Pancreas (tissue), 10 donors: ENCODE data around the gene U2AF2. TPM values are rescaled to one million over a fixed set of nuclear protein-coding genes. Genes with fewer than 3 reads are reported as not detected.

Source experiments
- ATAC-seq, 4 donors: fragments of 200-7000 bp; cut with Tn5 transposase; one replicate each; pipeline versions ENCODE4 v1.8.0 to v1.9.1; 2020; ENCODE audit warnings: mild to moderate bottlenecking in 4 of 4, moderate library complexity in 4 of 4
- DNase-seq, 6 donors: peaks; one replicate each; pipeline ENCODE4 v3.0.0-alpha.2; 2020
- FAIRE-seq: peaks from 2 replicates; lab custom pipeline; 2012; peaks lifted over from hg19 to GRCh38; lab: Jason Lieb, UNC
- H3K27ac ChIP-seq, 4 donors: fragments of 200-600 bp; sonication (generic); 1 replicate in 3 of 4; 2 replicates in 1 of 4; pipeline versions ENCODE4 v1.5.0 to v1.8.0; 2020
- H3K27me3 ChIP-seq, 4 donors: fragments of 200-600 bp; one replicate each; pipeline ENCODE4 v1.8.0; 2021
- H3K36me3 ChIP-seq, 3 donors: fragments of 200-600 bp; sonication (generic) in 1 of 3; one replicate each; pipeline versions ENCODE4 v1.5.0 to v1.8.0; 2020 to 2021
- H3K4me1 ChIP-seq, 3 donors: fragments of 200-600 bp; one replicate each; pipeline ENCODE4 v1.8.0; 2021
- H3K4me3 ChIP-seq, 4 donors: fragments of 200-600 bp; sonication (generic) in 2 of 4; one replicate each; pipeline versions ENCODE4 v1.5.0 to v1.8.0; 2020 to 2021
- H3K9me3 ChIP-seq, 4 donors: fragments of 200-600 bp; one replicate each; pipeline ENCODE4 v1.8.0; 2021
- CTCF ChIP-seq, 4 donors: fragments of 200-600 bp; sonication (generic) in 3 of 4; IDR thresholded peaks; one replicate each; pipeline versions ENCODE4 v1.5.0 to v1.8.0; 2021; ENCODE audit warnings: antibody characterized with exemption in 4 of 4
- WGBS, 2 donors: extraction: QIAGEN DNeasy Blood & Tissue Kit; methylation state at CpG; one replicate each; pipeline ENCODE4 v1.1.7; 2013; 5-methylcytosine and 5-hydroxymethylcytosine counted together
- intact Hi-C, 3 donors: fragments of 100-400 bp; cut with DNase I; formaldehyde crosslinking; loops; one replicate each; pipeline versions ENCODE4 v1.11.1 to v1.14.2; 2022
- polyA plus RNA-seq, 2 donors: library from polyadenylated mRNA; stranded (reverse); fragments of 200-250 nt; gene quantifications; one replicate each; pipeline ENCODE4 v1.2.3, GENCODE V29; 2013
- total RNA-seq, 6 donors: library from RNA; stranded (reverse); fragmentation: NEBNext Ultra II Directional in 4 of 6; extraction: Animal tissue kit (Norgen Biotek cat#: 25700) in 4 of 6; gene quantifications; one replicate each; pipeline versions ENCODE4 v1.2.1 to v1.2.4, GENCODE V29; 2021 to 2023
- donor health status: healthy with polysubstance abuse.
- donor health status: DM: no; HTN: no; CAD: no; lungs with moderate emphysema.
- donor health status: DM: no; HTN: no; CAD: no.
- donor health status: control.
- donor health status: control.
- donor health status: Bipolar disorder and iron deficiency.
- donor health status: DM: yes; HTN: yes; CAD: no.
- donor health status: DM: no; HTN: no; CAD: no.
- donor health status: DM: no; HTN: no; CAD: no.
- donor health status: DM: yes; HTN: yes; CAD: no.

The U2AF2 gene
- total and polyA plus RNA-seq, 8 donors = 38.4 to 113 (median 62.4) TPM

- no peaks in the 10 kb centered on the region for H3K27me3 ChIP-seq
- intact Hi-C loops = loop anchor here in 1 of 3 donors (10.0 kb wide), 1 partner anchor 119 kb away; no protein-coding TSS in a partner anchor
- H3K4me3 ChIP-seq = no peak overlapping the region
- no peak for DNase-seq
- H3K27ac ChIP-seq = no peak overlapping the region
- WGBS, 2 donors = 90 to 94% methylated on average over 23 of the region's 23 CpGs
- H3K36me3 ChIP-seq = peaks cover 5 to 56% (median 37%) of the 10 kb centered on the region in 3 donors
- no peak for TF ChIP-seq CTCF (IDR thresholded peaks at IDR 0.05)
- no peak for ATAC-seq
- H3K4me1 ChIP-seq = no peaks in the 10 kb centered on the region
- no peak for FAIRE-seq
- no peaks in the 10 kb centered on the region for H3K9me3 ChIP-seq
Measured at GRCh38 chr19:55695511-55696290, 40.9 kb downstream of the U2AF2 start.

- ATAC-seq = no peak
- TF ChIP-seq CTCF (IDR thresholded peaks at IDR 0.05) = no peak
- Histone ChIP-seq H3K36me3 (peaks cover 5 to 54% (median 35%) of the 10 kb centered on the region in 3 donors), H3K27me3 (no peaks in the 10 kb centered on the region), H3K27ac (no peak overlapping the region), H3K4me1 (no peaks in the 10 kb centered on the region), H3K4me3 (no peak overlapping the region), H3K9me3 (no peaks in the 10 kb centered on the region)
- intact Hi-C loops = loop anchor here in 1 of 3 donors (10.0 kb wide), 1 partner anchor 118 kb away; no protein-coding TSS in a partner anchor
- no peak for FAIRE-seq
- WGBS, 2 donors = 90 to 96% methylated on average over 20 of the region's 20 CpGs
- no peak for DNase-seq
Measured at GRCh38 chr19:55696301-55697068, 41.6 kb downstream of the U2AF2 start.

GRCh38 chr19:55697069-55697440 is 42.2 kb downstream of the U2AF2 start:
- intact Hi-C loops = loop anchor here in 1 of 3 donors (10.0 kb wide), 1 partner anchor 118 kb away; no protein-coding TSS in a partner anchor
- Histone ChIP-seq H3K27me3 (no peaks in the 10 kb centered on the region), H3K27ac (no peak overlapping the region), H3K4me3 (no peak overlapping the region), H3K9me3 (no peaks in the 10 kb centered on the region), H3K4me1 (no peaks in the 10 kb centered on the region), H3K36me3 (peaks cover 5 to 50% (median 35%) of the 10 kb centered on the region in 3 donors)
- TF ChIP-seq CTCF (IDR thresholded peaks at IDR 0.05) = no peak
- DNase-seq (no peak), ATAC-seq (no peak), FAIRE-seq (no peak)
- 90 to 96% methylated on average over 12 of the region's 12 CpGs for WGBS, 2 donors

- intact Hi-C loops = loop anchor here in 1 of 3 donors (10.0 kb wide), 1 partner anchor 117 kb away; no protein-coding TSS in a partner anchor
- Histone ChIP-seq H3K27me3 (no peaks in the 10 kb centered on the region), H3K4me3 (no peak overlapping the region), H3K27ac (no peak overlapping the region), H3K4me1 (no peaks in the 10 kb centered on the region), H3K36me3 (peaks cover 5 to 47% (median 34%) of the 10 kb centered on the region in 3 donors), H3K9me3 (no peaks in the 10 kb centered on the region)
- ATAC-seq = no peak
- FAIRE-seq = no peak
- WGBS, 2 donors = 87 to 95% methylated on average over 8 of the region's 8 CpGs
- no peak for DNase-seq
- no peak for TF ChIP-seq CTCF (IDR thresholded peaks at IDR 0.05)
Measured at GRCh38 chr19:55697698-55698097, 42.9 kb downstream of the U2AF2 start.
